ENCODE measurements around the gene NUP214.

GRCh38 chr9:131270171-131271015, 145.0 kb downstream of the NUP214 start:
- TF ChIP-seq CTCF (IDR thresholded peaks at IDR 0.05) (no peak), POLR2A (IDR thresholded peaks at IDR 0.05) (no peak)

All from uterus (tissue), 2 donors.